BE2C (cell line): Measurements from ENCODE around the gene RAB8B. TPM values are rescaled to one million over a fixed set of nuclear protein-coding genes. Genes with fewer than 3 reads are reported as not detected.
A peak's percentile ranks its signal among the peaks of the same experiment; 100 is the strongest.

Source experiments
- DNase-seq: peaks from one replicate; pipeline ENCODE4 v3.0.0-alpha.2; 2020
- H3K27me3 ChIP-seq: fragments of 250-450 bp; sonication (Bioruptor Pico); 2 replicates; pipeline ENCODE4 v1.5.1; 2020; ENCODE audit warnings: mild to moderate bottlenecking
- H3K36me3 ChIP-seq: fragments of 250-450 bp; sonication (Bioruptor Pico); 2 replicates; pipeline ENCODE4 v1.5.1; 2020; ENCODE audit warnings: mild to moderate bottlenecking
- H3K4me1 ChIP-seq: fragments of 250-450 bp; sonication (Bioruptor Pico); 2 replicates; pipeline ENCODE4 v1.5.1; 2020
- H3K4me3 ChIP-seq: 2 replicates; pipeline ENCODE4 v1.5.1; 2011; ENCODE audit warnings: low read depth, low read length
- H3K9me3 ChIP-seq: fragments of 250-450 bp; sonication (Bioruptor Pico); 2 replicates; pipeline ENCODE4 v1.5.1; 2020
- polyA plus RNA-seq: library from polyadenylated mRNA; unstranded; fragments of >200 nt; gene quantifications from one replicate; pipeline ENCODE4 v1.2.1, GENCODE V29; 2012; ENCODE audit warnings: low read depth, missing spikeins; ENCODE audit not compliant: insufficient read length, insufficient read depth
- TF ChIP-seq, protein P1 (sequence below): IDR thresholded peaks from 2 replicates; pipeline ENCODE4 v1.5.1; 2012; ENCODE audit warnings: mild to moderate bottlenecking, low read depth, low read length

The RAB8B gene
- 5.5 TPM for polyA plus RNA-seq

DNA sequence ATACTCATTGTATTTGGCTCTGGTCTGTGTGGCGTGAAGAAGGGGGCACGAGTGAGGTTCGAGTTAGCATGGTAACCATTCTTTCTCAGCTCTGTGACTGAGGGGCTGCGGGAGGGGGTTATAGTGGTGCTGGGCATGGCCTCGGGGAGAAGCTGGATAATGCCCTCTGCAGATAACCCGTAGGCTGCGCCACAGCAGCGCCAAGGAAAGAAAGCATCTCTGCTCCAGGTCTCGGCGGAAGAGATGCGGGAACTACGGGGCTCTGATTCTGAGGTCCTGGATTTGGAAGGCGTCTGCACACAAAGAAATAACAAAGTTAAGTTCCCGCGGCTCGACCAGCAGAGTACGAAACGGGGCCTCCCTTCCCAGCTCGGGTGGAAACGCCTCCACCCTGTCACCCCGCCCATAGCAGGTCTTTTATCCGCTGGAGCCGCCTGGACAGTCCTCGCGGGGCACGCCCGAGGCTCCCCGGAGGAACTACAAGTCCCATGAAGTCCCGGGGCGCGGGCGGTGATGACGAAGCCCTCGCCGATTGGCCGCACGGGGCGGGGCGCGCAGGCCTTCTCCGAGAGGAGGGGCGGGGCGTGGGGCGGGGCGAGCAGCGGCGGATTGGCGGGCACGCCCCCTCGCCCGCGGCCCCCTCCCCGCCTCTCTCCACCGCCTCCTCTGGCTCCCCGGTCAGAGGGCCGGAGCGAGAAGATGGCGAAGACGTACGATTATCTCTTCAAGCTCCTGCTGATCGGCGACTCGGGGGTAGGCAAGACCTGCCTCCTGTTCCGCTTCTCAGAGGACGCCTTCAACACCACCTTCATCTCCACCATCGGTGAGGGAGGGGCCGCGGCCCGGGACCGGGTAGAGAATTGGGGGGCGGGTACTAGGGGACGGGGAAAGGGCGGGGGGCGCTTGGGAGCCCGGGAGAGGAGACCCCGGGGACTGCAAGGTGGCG, at the start of gene RAB8B:
RAB8B (plus strand) TSS at position 681 of the 946 bp plus-strand sequence; CDS start at position 700, 19 bp downstream.
- Histone ChIP-seq H3K9me3 (no peaks in the 10 kb centered on the region), H3K4me3 (peak within 1 kb of the TSS; percentile 86), H3K27me3 (no peaks in the 10 kb centered on the region), H3K36me3 (no peaks in the 10 kb centered on the region), H3K4me1 (peaks cover 15% of the 10 kb centered on the region)
- TF ChIP-seq, protein P1, sequence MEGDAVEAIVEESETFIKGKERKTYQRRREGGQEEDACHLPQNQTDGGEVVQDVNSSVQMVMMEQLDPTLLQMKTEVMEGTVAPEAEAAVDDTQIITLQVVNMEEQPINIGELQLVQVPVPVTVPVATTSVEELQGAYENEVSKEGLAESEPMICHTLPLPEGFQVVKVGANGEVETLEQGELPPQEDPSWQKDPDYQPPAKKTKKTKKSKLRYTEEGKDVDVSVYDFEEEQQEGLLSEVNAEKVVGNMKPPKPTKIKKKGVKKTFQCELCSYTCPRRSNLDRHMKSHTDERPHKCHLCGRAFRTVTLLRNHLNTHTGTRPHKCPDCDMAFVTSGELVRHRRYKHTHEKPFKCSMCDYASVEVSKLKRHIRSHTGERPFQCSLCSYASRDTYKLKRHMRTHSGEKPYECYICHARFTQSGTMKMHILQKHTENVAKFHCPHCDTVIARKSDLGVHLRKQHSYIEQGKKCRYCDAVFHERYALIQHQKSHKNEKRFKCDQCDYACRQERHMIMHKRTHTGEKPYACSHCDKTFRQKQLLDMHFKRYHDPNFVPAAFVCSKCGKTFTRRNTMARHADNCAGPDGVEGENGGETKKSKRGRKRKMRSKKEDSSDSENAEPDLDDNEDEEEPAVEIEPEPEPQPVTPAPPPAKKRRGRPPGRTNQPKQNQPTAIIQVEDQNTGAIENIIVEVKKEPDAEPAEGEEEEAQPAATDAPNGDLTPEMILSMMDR: no peak
- peak; percentile 100 for DNase-seq

- Histone ChIP-seq H3K36me3 (no peaks in the 10 kb centered on the region), H3K27me3 (no peaks in the 10 kb centered on the region), H3K9me3 (no peaks in the 10 kb centered on the region), H3K4me1 (no peaks in the 10 kb centered on the region), H3K4me3 (no peak overlapping the region)
- DNase-seq: no peak
- TF ChIP-seq, protein P1: no peak
Observed at GRCh38 chr15:63140936-63141335, 48.5 kb upstream of the RAB8B start.

DNA sequence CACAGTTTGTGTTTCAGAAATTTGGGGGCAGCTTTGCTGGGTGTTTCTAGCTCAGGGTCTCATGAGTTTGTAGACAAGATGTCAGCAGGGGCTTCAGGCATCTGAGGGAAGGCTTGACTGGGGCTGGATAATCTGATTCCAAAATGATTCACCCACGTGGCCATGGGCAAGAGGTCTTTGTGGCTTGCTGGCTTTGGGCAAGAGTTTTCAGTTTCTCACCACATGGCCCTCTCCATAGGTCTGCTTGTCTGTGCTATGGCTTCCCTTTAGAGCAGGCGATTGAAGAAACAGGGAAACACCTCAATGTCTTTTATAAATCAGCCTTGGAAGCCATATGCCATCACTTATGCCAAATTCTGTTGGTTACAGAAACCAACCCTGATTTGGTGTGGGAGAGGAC, 44.0 kb upstream of the RAB8B start:
- Histone ChIP-seq H3K4me3 (no peak overlapping the region), H3K4me1 (no peaks in the 10 kb centered on the region), H3K36me3 (no peaks in the 10 kb centered on the region), H3K27me3 (no peaks in the 10 kb centered on the region), H3K9me3 (no peaks in the 10 kb centered on the region)
- DNase-seq: no peak
- TF ChIP-seq, protein P1: no peak

DNA sequence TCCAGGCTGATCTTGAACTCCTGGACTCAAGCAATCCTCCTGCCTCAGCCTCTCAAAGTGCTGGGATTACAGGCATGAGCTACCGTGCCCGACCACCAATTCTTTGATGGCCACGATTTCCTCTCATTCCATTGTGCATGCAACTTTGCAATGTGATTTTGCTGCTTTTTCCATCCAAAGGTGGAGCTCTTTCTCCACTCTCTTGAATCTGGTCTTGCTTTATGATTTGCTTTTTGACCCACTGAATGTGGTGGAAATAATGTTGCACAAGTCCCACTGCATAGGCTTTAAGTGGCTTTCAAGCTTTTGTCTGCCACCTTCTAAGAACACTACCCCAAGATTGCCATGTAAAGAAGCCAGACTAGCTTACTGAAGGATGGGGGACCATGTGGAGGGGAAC, 42.7 kb upstream of the RAB8B start:
- no peaks in the 10 kb centered on the region for H3K27me3 ChIP-seq
- TF ChIP-seq, protein P1: 0 out of 2 replicates have a peak, but pooled peaks have one; percentile 15
- H3K4me3 ChIP-seq: no peak overlapping the region
- H3K36me3 ChIP-seq: no peaks in the 10 kb centered on the region
- DNase-seq: no peak
- H3K9me3 ChIP-seq: no peaks in the 10 kb centered on the region
- no peaks in the 10 kb centered on the region for H3K4me1 ChIP-seq

DNA sequence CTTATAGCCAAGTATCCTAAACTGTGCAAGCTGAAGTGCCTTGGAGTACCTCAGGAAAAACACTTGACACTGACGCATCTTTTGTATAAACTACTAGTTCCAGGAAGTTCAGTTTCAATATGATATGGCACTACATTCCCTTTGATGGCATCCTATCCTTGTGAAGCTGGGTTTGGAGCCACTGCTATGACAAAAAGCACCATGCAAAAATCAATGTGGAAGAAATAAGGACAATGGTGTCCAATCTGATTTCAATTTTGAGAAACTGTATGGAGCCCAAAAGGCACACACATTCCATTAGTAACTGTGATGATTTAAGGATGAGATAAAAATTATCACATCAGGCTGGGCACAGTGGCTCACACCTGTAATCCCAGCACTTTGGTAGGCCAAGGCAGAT, 37.7 kb upstream of the RAB8B start:
- Histone ChIP-seq H3K9me3 (no peaks in the 10 kb centered on the region), H3K27me3 (no peaks in the 10 kb centered on the region), H3K4me3 (no peak overlapping the region), H3K36me3 (peaks cover 7% of the 10 kb centered on the region; the same call in 1 of the 2 replicates), H3K4me1 (no peaks in the 10 kb centered on the region)
- DNase-seq: no peak
- TF ChIP-seq, protein P1: no peak

GRCh38 chr15:63155486-63155885, 33.9 kb upstream of the RAB8B start:
- Histone ChIP-seq H3K36me3 (peaks cover 7% of the 10 kb centered on the region; the same call in 1 of the 2 replicates), H3K4me1 (no peaks in the 10 kb centered on the region), H3K27me3 (no peaks in the 10 kb centered on the region), H3K4me3 (no peak overlapping the region), H3K9me3 (no peaks in the 10 kb centered on the region)
- TF ChIP-seq, protein P1: no peak
- no peak for DNase-seq
